Naive thymus-derived CD4-positive, alpha-beta T cell (primary cell): Measurements from ENCODE around the gene IGSF22. TPM values are rescaled to one million over a fixed set of nuclear protein-coding genes. Genes with fewer than 3 reads are reported as not detected.
"Not testable (repeated sequence)": the region's sequence is repeated elsewhere in the genome, so short reads cannot be mapped to it uniquely, and the experiment has no call there.

Experiments
- ATAC-seq: fragments of 150-1000 bp; cut with Tn5 transposase; 2 replicates; pipeline ENCODE4 v1.10.0; 2021; ENCODE audit warnings: mild to moderate bottlenecking, moderate library complexity
- CTCF ChIA-PET: fragments of 350-600 bp; sonication (Branson Sonifier 250); formaldehyde crosslinking; loops from one replicate; lab custom pipeline; 2021; ENCODE audit warnings: antibody characterized with exemption; lab: Charles Lee
- POLR2A ChIA-PET: fragments of 350-600 bp; sonication (Branson Sonifier 250); formaldehyde crosslinking; loops from one replicate; lab custom pipeline; 2021; ENCODE audit warnings: antibody characterized with exemption, inconsistent platforms; lab: Charles Lee
- DNase-seq, 9 donors: peaks; one replicate each; pipeline versions ENCODE4 v3.0.0 to v3.0.0-alpha.2; 2020 to 2022; ENCODE audit warnings: mixed read lengths in 1 of 9
- H3K27ac ChIP-seq: one replicate; pipeline ENCODE4 v1.7.0; 2013; ENCODE audit warnings: mild to moderate bottlenecking, low read depth, low read length, moderate library complexity
- H3K27me3 ChIP-seq, 2 donors: one replicate each; pipeline ENCODE4 v1.7.0; 2013; ENCODE audit warnings: low read length in 2 of 2, mild to moderate bottlenecking in 2 of 2, moderate library complexity in 2 of 2; ENCODE audit not compliant: control insufficient read depth in 2 of 2, insufficient read depth in 2 of 2
- H3K36me3 ChIP-seq, 3 experiments: 1 replicate in 2 of 3; 2 replicates in 1 of 3; pipeline ENCODE4 v1.7.0; 2013; ENCODE audit warnings: low read length in 3 of 3, mild to moderate bottlenecking in 3 of 3, moderate library complexity in 1 of 3; ENCODE audit not compliant: insufficient read depth in 3 of 3, control insufficient read depth in 2 of 3
- H3K4me1 ChIP-seq, 2 donors: one replicate each; pipeline ENCODE4 v1.7.0; 2013; ENCODE audit warnings: low read length in 2 of 2, mild to moderate bottlenecking in 2 of 2, moderate library complexity in 1 of 2; ENCODE audit not compliant: control insufficient read depth in 2 of 2, insufficient read depth in 2 of 2
- H3K4me3 ChIP-seq: 2 replicates; pipeline ENCODE4 v1.7.0; 2013; ENCODE audit warnings: mild to moderate bottlenecking, low read length
- H3K9me3 ChIP-seq, 3 experiments: 1 replicate in 2 of 3; 2 replicates in 1 of 3; pipeline ENCODE4 v1.7.0; 2013; ENCODE audit warnings: low read length in 3 of 3; ENCODE audit not compliant: control insufficient read depth in 2 of 3
- H3K27ac Mint-ChIP-seq, 9 donors: one replicate each; pipeline ENCODE4 v1.8.0; 2020 to 2022; ENCODE audit warnings: mixed read lengths in 9 of 9, mild to moderate bottlenecking in 8 of 9, moderate library complexity in 5 of 9, inconsistent platforms in 2 of 9
- H3K27me3 Mint-ChIP-seq, 5 donors: one replicate each; pipeline ENCODE4 v1.8.0; 2021 to 2022; ENCODE audit warnings: mixed read lengths in 5 of 5, mild to moderate bottlenecking in 1 of 5
- H3K36me3 Mint-ChIP-seq, 5 donors: one replicate each; pipeline ENCODE4 v1.8.0; 2020 to 2022; ENCODE audit warnings: mixed read lengths in 5 of 5, mild to moderate bottlenecking in 3 of 5, inconsistent platforms in 1 of 5
- H3K4me1 Mint-ChIP-seq, 7 donors: one replicate each; pipeline ENCODE4 v1.8.0; 2020 to 2022; ENCODE audit warnings: mixed read lengths in 7 of 7, mild to moderate bottlenecking in 3 of 7, inconsistent platforms in 1 of 7
- H3K4me3 Mint-ChIP-seq, 10 donors: one replicate each; pipeline ENCODE4 v1.8.0; 2020 to 2022; ENCODE audit warnings: mild to moderate bottlenecking in 10 of 10, mixed read lengths in 10 of 10, moderate library complexity in 6 of 10, inconsistent platforms in 2 of 10
- H3K9me3 Mint-ChIP-seq, 11 donors: one replicate each; pipeline ENCODE4 v1.8.0; 2020 to 2022; ENCODE audit warnings: mixed read lengths in 11 of 11, mild to moderate bottlenecking in 4 of 11, inconsistent platforms in 1 of 11, moderate library complexity in 1 of 11
- intact Hi-C, 2 donors: fragments of 100-400 bp; cut with micrococcal nuclease; formaldehyde crosslinking; loops; one replicate each; pipeline ENCODE4 v1.15.1; 2023
- polyA plus RNA-seq, 2 donors: library from polyadenylated mRNA; unstranded; fragments of 300-500 nt; fragmentation: Illumina TruSeq; gene quantifications; one replicate each; pipeline ENCODE4 v1.2.3, GENCODE V29; 2021
- total RNA-seq, 6 experiments: library from RNA in 5 of 6; stranded (reverse) in 5 of 6; gene quantifications; 1 replicate in 5 of 6; 2 replicates in 1 of 6; pipeline ENCODE4 v1.2.3 and lab custom pipeline; 2021 to 2026

IGSF22 gene
- total and polyA plus RNA-seq, 7 experiments from 2014 or later = 1.5 to 5.8 (median 2.6) TPM

DNA sequence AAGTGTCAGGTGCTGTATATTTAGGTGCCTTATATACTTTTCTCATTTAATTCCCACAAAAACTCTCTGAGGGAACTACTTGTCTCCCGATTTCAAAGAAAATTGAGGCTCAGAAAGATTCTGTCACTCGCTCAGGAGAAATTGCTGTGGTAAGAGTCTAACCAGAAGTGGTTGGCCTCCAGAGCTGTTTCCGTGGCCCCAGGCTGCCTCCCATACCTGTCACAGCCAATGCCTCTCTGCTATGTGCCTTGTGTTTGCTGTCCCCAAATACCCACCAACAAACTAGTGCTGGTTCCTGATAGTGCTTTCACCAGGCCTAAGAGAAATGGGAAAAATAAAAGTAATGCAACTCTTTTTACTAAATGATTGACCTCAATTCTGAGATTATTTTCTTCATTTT is 48.4 kb downstream of the IGSF22 start:
- H3K27me3 ChIP-seq = no peaks in the 10 kb centered on the region
- no peak overlapping the region for H3K27ac Mint-ChIP-seq
- ATAC-seq (no peak), DNase-seq (no peak)
- no peak overlapping the region for H3K4me3 ChIP-seq
- ChIA-PET CTCF (no interaction called here), POLR2A (no interaction called here)
- H3K27me3 Mint-ChIP-seq = no peaks in the 10 kb centered on the region
- no peak overlapping the region for H3K4me3 Mint-ChIP-seq
- no peaks in the 10 kb centered on the region for H3K36me3 Mint-ChIP-seq
- no peak overlapping the region for H3K27ac ChIP-seq
- intact Hi-C loops = no loop called here
- H3K9me3 Mint-ChIP-seq = no peaks in the 10 kb centered on the region
- H3K4me1 ChIP-seq = peaks cover 3 to 14% of the 10 kb centered on the region in 2 donors
- H3K9me3 ChIP-seq = no peaks in the 10 kb centered on the region
- peaks cover 6 to 28% (median 21%) of the 10 kb centered on the region in 7 donors for H3K4me1 Mint-ChIP-seq
- H3K36me3 ChIP-seq = no peaks in the 10 kb centered on the region

GRCh38 chr11:18676803-18677202 is 49.2 kb downstream of the IGSF22 start:
- Mint-ChIP-seq H3K9me3 (no peaks in the 10 kb centered on the region), H3K36me3 (no peaks in the 10 kb centered on the region), H3K4me1 (peaks cover 10 to 34% (median 26%) of the 10 kb centered on the region in 7 donors), H3K27me3 (no peaks in the 10 kb centered on the region), H3K4me3 (no peak overlapping the region), H3K27ac (no peak overlapping the region)
- Histone ChIP-seq H3K9me3 (no peaks in the 10 kb centered on the region), H3K4me1 (peaks cover 5 to 17% of the 10 kb centered on the region in 2 donors), H3K36me3 (no peaks in the 10 kb centered on the region), H3K4me3 (no peak overlapping the region), H3K27me3 (no peaks in the 10 kb centered on the region), H3K27ac (no peak overlapping the region)
- intact Hi-C loops = no loop called here
- ATAC-seq (no peak), DNase-seq (no peak)
- ChIA-PET CTCF (interaction anchor here (0.6 to 0.9 kb wide), 3 partner anchors 52 to 570 kb away, joined by 3 to 11 read pairs (median 6); no protein-coding TSS in a partner anchor), POLR2A (interaction anchor here (0.6 to 0.7 kb wide), 2 partner anchors 9 to 42 kb away, joined by 4 to 7 read pairs; no protein-coding TSS in a partner anchor)

DNA sequence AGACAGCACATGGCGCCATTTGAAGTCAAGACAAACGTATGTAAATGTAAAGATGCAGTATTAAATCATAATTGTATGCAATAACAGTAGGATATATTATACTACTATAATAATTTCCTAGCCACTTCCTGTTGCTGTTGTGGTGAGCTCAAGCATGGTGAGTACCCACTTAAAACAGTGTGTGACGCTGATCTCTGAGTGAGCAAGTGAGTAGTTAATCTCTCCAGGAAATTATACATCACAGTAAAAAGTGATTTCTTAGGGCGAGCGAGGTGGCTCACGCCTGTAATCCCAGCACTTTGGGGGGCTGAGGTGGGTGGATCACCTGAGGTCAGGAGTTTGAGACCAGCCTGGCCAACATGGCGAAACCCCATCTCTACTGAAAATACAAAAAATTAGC is 53.8 kb downstream of the IGSF22 start:
- H3K4me1 ChIP-seq = peaks cover 20 to 26% of the 10 kb centered on the region in 2 donors
- intact Hi-C loops = loop anchor here in 1 of 2 donors (1.0 to 2.0 kb wide), 5 partner anchors 26 to 61 kb away; partner anchors contain the start of genes SPTY2D1 and TMEM86A
- H3K9me3 Mint-ChIP-seq, H3K27me3 Mint-ChIP-seq, H3K36me3 ChIP-seq, H3K36me3 Mint-ChIP-seq, H3K27me3 ChIP-seq, H3K9me3 ChIP-seq: not testable (repeated sequence)
- ATAC-seq (peak; percentile 98), DNase-seq (peak in 7 of 9 donors; percentile 72 to 85 (median 79))
- ChIA-PET POLR2A (interaction anchor here (0.7 to 3.4 kb wide), 9 partner anchors 11 to 277 kb away, joined by 3 to 25 read pairs (median 4); partner anchors contain the start of genes SPTY2D1, TMEM86A and TSG101), CTCF (interaction anchor here (1.5 kb wide), 1 partner anchor 25 kb away, joined by 3 read pairs; no protein-coding TSS in a partner anchor)
- peak overlapping the region; percentile 60 for H3K27ac ChIP-seq
- peaks cover 33 to 62% (median 46%) of the 10 kb centered on the region in 7 donors for H3K4me1 Mint-ChIP-seq
- H3K27ac Mint-ChIP-seq = peak overlapping the region; percentile 89 to 97 (median 95)
- H3K4me3 ChIP-seq = peak overlapping the region; percentile 30
- peak overlapping the region in 9 of 10 donors; percentile 68 to 84 (median 80) for H3K4me3 Mint-ChIP-seq

DNA sequence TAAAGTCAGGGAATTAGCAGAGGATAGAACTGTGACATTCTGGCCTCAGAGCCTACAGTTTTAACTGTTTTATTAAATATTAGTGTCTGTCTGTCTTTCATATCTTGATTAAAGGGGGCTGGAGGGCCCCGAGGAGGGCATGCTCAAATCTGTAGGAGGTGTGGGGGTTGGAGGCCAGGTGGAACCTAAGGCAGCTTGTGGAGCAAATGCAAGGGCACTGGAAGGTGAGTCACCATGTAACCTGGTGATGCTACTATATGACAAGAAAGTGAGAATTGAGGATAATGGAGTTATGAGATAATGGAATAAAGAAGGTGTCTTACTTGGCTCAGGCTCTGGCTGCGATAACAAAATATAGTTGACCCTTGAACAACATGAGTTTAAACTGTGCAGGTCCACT is 54.7 kb downstream of the IGSF22 start:
- DNase-seq (no peak), ATAC-seq (no peak)
- Mint-ChIP-seq H3K9me3 (no peaks in the 10 kb centered on the region), H3K27me3 (peaks cover 0 to 9% (median 0%) of the 10 kb centered on the region in 5 donors), H3K4me3 (peak overlapping the region in 9 of 10 donors; percentile 4 to 62 (median 36)), H3K27ac (peak overlapping the region; percentile 3 to 97 (median 77)), H3K4me1 (peaks cover 33 to 67% (median 49%) of the 10 kb centered on the region in 7 donors), H3K36me3 (no peaks in the 10 kb centered on the region)
- H3K27me3 ChIP-seq = no peaks in the 10 kb centered on the region
- H3K4me3 ChIP-seq = no peak overlapping the region
- H3K27ac ChIP-seq = no peak overlapping the region
- no peaks in the 10 kb centered on the region for H3K36me3 ChIP-seq
- ChIA-PET POLR2A (interaction anchor here (1.6 to 3.4 kb wide), 2 partner anchors 37 to 144 kb away, joined by 10 to 25 read pairs; partner anchors contain the start of genes SPTY2D1 and TSG101), CTCF (interaction anchor here (1.5 kb wide), 1 partner anchor 26 kb away, joined by 3 read pairs; no protein-coding TSS in a partner anchor)
- intact Hi-C loops = no loop called here
- no peaks in the 10 kb centered on the region for H3K9me3 ChIP-seq
- H3K4me1 ChIP-seq = peaks cover 20 to 26% of the 10 kb centered on the region in 2 donors

DNA sequence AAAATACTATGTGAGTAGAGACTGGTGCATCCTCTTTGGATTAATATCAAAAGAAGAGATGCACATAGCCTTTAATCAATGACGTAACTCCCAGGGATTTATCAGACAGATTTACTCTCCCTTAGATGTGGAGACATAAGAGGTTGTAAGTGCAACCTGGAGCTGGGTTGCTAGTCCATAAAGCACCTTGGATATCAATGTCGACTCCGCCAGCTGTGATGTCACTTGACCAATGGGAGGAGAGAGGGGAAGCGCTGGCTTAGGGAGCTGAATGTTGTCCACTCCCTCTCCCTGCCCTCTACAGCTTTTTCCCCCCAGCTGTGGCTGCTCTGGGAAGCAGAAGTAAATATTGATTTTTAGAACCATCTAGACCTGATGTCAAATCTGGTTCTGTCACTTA is 56.3 kb downstream of the IGSF22 start:
- Mint-ChIP-seq H3K4me1 (peaks cover 34 to 74% (median 54%) of the 10 kb centered on the region in 7 donors), H3K27me3 (peaks cover 0 to 17% (median 0%) of the 10 kb centered on the region in 5 donors), H3K27ac (peak overlapping the region in 7 of 9 donors; percentile 6 to 89 (median 69)), H3K4me3 (peak overlapping the region in 2 of 10 donors; percentile 1 to 28), H3K9me3 (no peaks in the 10 kb centered on the region), H3K36me3 (no peaks in the 10 kb centered on the region)
- H3K9me3 ChIP-seq = no peaks in the 10 kb centered on the region
- POLR2A ChIA-PET = interaction anchor here (1.2 kb wide), 1 partner anchor 35 kb away, joined by 4 read pairs; the partner anchor contains the start of gene SPTY2D1
- ATAC-seq (no peak), DNase-seq (no peak)
- peaks cover 20 to 26% of the 10 kb centered on the region in 2 donors for H3K4me1 ChIP-seq
- no peaks in the 10 kb centered on the region for H3K36me3 ChIP-seq
- H3K4me3 ChIP-seq = no peak overlapping the region
- H3K27me3 ChIP-seq = no peaks in the 10 kb centered on the region
- H3K27ac ChIP-seq = no peak overlapping the region
- CTCF ChIA-PET = interaction anchor here (0.9 kb wide), 1 partner anchor 129 kb away, joined by 3 read pairs; no protein-coding TSS in a partner anchor
- intact Hi-C loops = no loop called here

GRCh38 chr11:18669219-18669596 is 56.8 kb downstream of the IGSF22 start:
- Histone ChIP-seq H3K4me1 (peaks cover 20 to 26% of the 10 kb centered on the region in 2 donors), H3K27ac (no peak overlapping the region), H3K27me3 (no peaks in the 10 kb centered on the region), H3K36me3 (no peaks in the 10 kb centered on the region), H3K9me3 (no peaks in the 10 kb centered on the region), H3K4me3 (no peak overlapping the region)
- ATAC-seq (no peak), DNase-seq (no peak)
- ChIA-PET CTCF (interaction anchor here (0.9 kb wide), 1 partner anchor 129 kb away, joined by 3 read pairs; no protein-coding TSS in a partner anchor), POLR2A (interaction anchor here (1.2 kb wide), 1 partner anchor 35 kb away, joined by 4 read pairs; the partner anchor contains the start of gene SPTY2D1)
- H3K4me1 Mint-ChIP-seq = peaks cover 34 to 74% (median 54%) of the 10 kb centered on the region in 7 donors
- H3K4me3 Mint-ChIP-seq = peak overlapping the region in 2 of 10 donors; percentile 1 to 28
- peak overlapping the region in 8 of 9 donors; percentile 6 to 89 (median 54) for H3K27ac Mint-ChIP-seq
- H3K9me3 Mint-ChIP-seq = no peaks in the 10 kb centered on the region
- no peaks in the 10 kb centered on the region for H3K36me3 Mint-ChIP-seq
- intact Hi-C loops = no loop called here
- H3K27me3 Mint-ChIP-seq = peaks cover 0 to 17% (median 0%) of the 10 kb centered on the region in 5 donors
